NCI-H524 treated with DMSO at 0.1 percent for 48 hours (cell line): Measurements from ENCODE around the gene TMPRSS7.
"Not testable (repeated sequence)": the region's sequence is repeated elsewhere in the genome, so short reads cannot be mapped to it uniquely, and the experiment has no call there.

Experiments
- DNase-seq: peaks from one replicate; lab custom pipeline; 2025; lab: John Stamatoyannopoulos, UW

Gene TMPRSS7

GRCh38 chr3:112012205-112012992, 22.1 kb upstream of the TMPRSS7 start:
- no peak for DNase-seq

GRCh38 chr3:112013058-112013783, 21.3 kb upstream of the TMPRSS7 start:
- DNase-seq = no peak

GRCh38 chr3:112013784-112014143, 20.8 kb upstream of the TMPRSS7 start:
- DNase-seq = no peak

GRCh38 chr3:112017091-112017490, 17.4 kb upstream of the TMPRSS7 start:
- DNase-seq = no peak

- no peak for DNase-seq
These were observed 15.8 kb upstream of the TMPRSS7 start for GRCh38 chr3:112018712-112019111.

- DNase-seq = no peak
These were observed 14.8 kb upstream of the TMPRSS7 start for GRCh38 chr3:112019716-112020115.

GRCh38 chr3:112020674-112021085, 13.9 kb upstream of the TMPRSS7 start:
- DNase-seq = no peak

GRCh38 chr3:112027142-112027541, 7.4 kb upstream of the TMPRSS7 start:
- no peak for DNase-seq

GRCh38 chr3:112027826-112028225, 6.7 kb upstream of the TMPRSS7 start:
- peak; percentile 96 for DNase-seq

GRCh38 chr3:112030901-112031300, 3.6 kb upstream of the TMPRSS7 start:
- no peak for DNase-seq

GRCh38 chr3:112032098-112032731, 2.3 kb upstream of the TMPRSS7 start:
- DNase-seq = peak; percentile 86

- no peak for DNase-seq
These were observed 705 bp downstream of the TMPRSS7 start for GRCh38 chr3:112035241-112035640.

GRCh38 chr3:112037194-112037593, 2.7 kb downstream of the TMPRSS7 start:
- DNase-seq = not testable (repeated sequence)

- DNase-seq = no peak
These were observed 4.3 kb downstream of the TMPRSS7 start for GRCh38 chr3:112038863-112039262.

GRCh38 chr3:112041321-112041720, 6.8 kb downstream of the TMPRSS7 start:
- no peak for DNase-seq

GRCh38 chr3:112042842-112043280, 8.3 kb downstream of the TMPRSS7 start:
- no peak for DNase-seq

GRCh38 chr3:112043621-112044201, 9.2 kb downstream of the TMPRSS7 start:
- DNase-seq = peak; percentile 83

- no peak for DNase-seq
These were observed 12.1 kb downstream of the TMPRSS7 start for GRCh38 chr3:112046599-112046998.

GRCh38 chr3:112047264-112047663, 12.7 kb downstream of the TMPRSS7 start:
- no peak for DNase-seq

GRCh38 chr3:112048911-112049310, 14.4 kb downstream of the TMPRSS7 start:
- DNase-seq = no peak

- DNase-seq = peak; percentile 30
These were observed 18.7 kb downstream of the TMPRSS7 start for GRCh38 chr3:112053229-112053628.

- no peak for DNase-seq
These were observed 22.0 kb downstream of the TMPRSS7 start for GRCh38 chr3:112056451-112056929.
